IMR-90 (cell line): ENCODE data around the gene PRF1. TPM values are rescaled to one million over a fixed set of nuclear protein-coding genes. Genes with fewer than 3 reads are reported as not detected.

Experiments used
- ATAC-seq: fragments of 200-7000 bp; cut with Tn5 transposase; 2 replicates; pipeline ENCODE4 v1.9.1; 2020; ENCODE audit warnings: low read depth, mild to moderate bottlenecking, moderate library complexity
- BruUV-seq: library from RNA; stranded (reverse); fragments of 400-500 nt; replicated peaks from 2 replicates; lab custom pipeline; 2021; lab: Mats Ljungman, UMichigan
- CTCF ChIA-PET: fragments of 300-600 bp; formaldehyde crosslinking; extraction: SDS; loops from one replicate; lab custom pipeline; 2021; ENCODE audit warnings: antibody characterized with exemption; lab: Yijun Ruan, JAX
- POLR2A ChIA-PET: fragments of 300-600 bp; sonication (Branson Sonifier 250); formaldehyde crosslinking; loops from one replicate; lab custom pipeline; 2022; ENCODE audit warnings: antibody characterized with exemption; ENCODE audit not compliant: unreplicated experiment; lab: Charles Lee
- DNase-seq: peaks from one replicate; pipeline ENCODE4 v3.0.0; 2013
- H2AFZ ChIP-seq: replicated peaks from 2 replicates; pipeline ENCODE3; 2013; ENCODE audit warnings: low read length, mild to moderate bottlenecking; ENCODE audit not compliant: poor library complexity
- H2AK5ac ChIP-seq: 2 replicates; pipeline ENCODE4 v1.6.1; 2013; ENCODE audit warnings: low read depth, low read length, inconsistent platforms
- H2AK9ac ChIP-seq: replicated peaks from 2 replicates; pipeline ENCODE3; 2013; ENCODE audit warnings: mild to moderate bottlenecking, low read depth, low read length, moderate library complexity; ENCODE audit not compliant: poor library complexity
- H2BK120ac ChIP-seq: 2 replicates; pipeline ENCODE4 v1.6.1; 2013; ENCODE audit warnings: low read depth, low read length, inconsistent platforms
- H2BK15ac ChIP-seq: 3 replicates; pipeline ENCODE4 v1.6.1; 2013; ENCODE audit warnings: low read depth, low read length, inconsistent platforms
- H2BK20ac ChIP-seq: 2 replicates; pipeline ENCODE4 v1.6.1; 2013; ENCODE audit warnings: low read depth, mild to moderate bottlenecking, inconsistent platforms, low read length, moderate library complexity
- H2BK5ac ChIP-seq: 2 replicates; pipeline ENCODE4 v1.6.1; 2013; ENCODE audit warnings: mild to moderate bottlenecking, low read depth, low read length, inconsistent platforms; ENCODE audit not compliant: poor library complexity, severe bottlenecking
- H3K14ac ChIP-seq: replicated peaks from 2 replicates; pipeline ENCODE4 v1.6.1; 2013; ENCODE audit warnings: low read depth, low read length, inconsistent platforms
- H3K18ac ChIP-seq: 2 replicates; pipeline ENCODE4 v1.6.1; 2013; ENCODE audit warnings: low read depth, low read length, control low read depth
- H3K23ac ChIP-seq: 2 replicates; pipeline ENCODE4 v1.6.1; 2013; ENCODE audit warnings: low read depth, low read length, inconsistent platforms
- H3K27ac ChIP-seq: 2 replicates; pipeline ENCODE4 v1.5.1; 2013; ENCODE audit warnings: mild to moderate bottlenecking, control low read depth, low read length; ENCODE audit not compliant: insufficient read depth
- H3K27me3 ChIP-seq: 2 replicates; pipeline ENCODE4 v1.6.1; 2013; ENCODE audit warnings: low read length; ENCODE audit not compliant: control insufficient read depth, insufficient read depth
- H3K36me3 ChIP-seq: 2 replicates; pipeline ENCODE4 v1.6.1; 2013; ENCODE audit warnings: low read length, mixed read lengths; ENCODE audit not compliant: control insufficient read depth, insufficient read depth
- H3K4ac ChIP-seq: 2 replicates; pipeline ENCODE4 v1.6.1; 2013; ENCODE audit warnings: low read depth, low read length, inconsistent platforms
- H3K4me1 ChIP-seq: 2 replicates; pipeline ENCODE4 v1.6.1; 2013; ENCODE audit warnings: low read length, mixed read lengths; ENCODE audit not compliant: control insufficient read depth, insufficient read depth
- H3K4me2 ChIP-seq: 2 replicates; pipeline ENCODE4 v1.6.1; 2013; ENCODE audit warnings: low read depth, mild to moderate bottlenecking, control low read depth, low read length, moderate library complexity
- H3K4me3 ChIP-seq: 2 replicates; pipeline ENCODE4 v1.5.1; 2013; ENCODE audit warnings: low read depth, mild to moderate bottlenecking, control low read depth, low read length, moderate library complexity; ENCODE audit not compliant: insufficient read depth
- H3K56ac ChIP-seq: 2 replicates; pipeline ENCODE4 v1.6.1; 2013; ENCODE audit warnings: low read length, inconsistent platforms; ENCODE audit not compliant: insufficient read depth; ENCODE audit errors: extremely low read depth
- H3K79me1 ChIP-seq, 2 experiments: 2 replicates each; pipeline ENCODE4 v1.6.1; 2013; ENCODE audit warnings: low read length in 2 of 2, inconsistent platforms in 1 of 2, low read depth in 1 of 2
- H3K9ac ChIP-seq: 2 replicates; pipeline ENCODE4 v1.6.1; 2013; ENCODE audit warnings: low read depth, low read length, control low read depth
- H3K9me1 ChIP-seq: 2 replicates; pipeline ENCODE4 v1.6.1; 2013; ENCODE audit warnings: low read length, inconsistent platforms; ENCODE audit not compliant: insufficient read depth
- H3K9me3 ChIP-seq: 2 replicates; pipeline ENCODE4 v1.6.1; 2013; ENCODE audit warnings: low read length; ENCODE audit not compliant: control insufficient read depth, insufficient read depth
- H4K20me1 ChIP-seq: 2 replicates; pipeline ENCODE4 v1.6.1; 2013; ENCODE audit warnings: low read length, inconsistent platforms; ENCODE audit not compliant: insufficient read depth
- H4K5ac ChIP-seq: 2 replicates; pipeline ENCODE4 v1.6.1; 2013; ENCODE audit warnings: mild to moderate bottlenecking, low read depth, low read length, control low read depth
- H4K8ac ChIP-seq, 2 experiments: 2 replicates each; pipeline ENCODE4 v1.6.1; 2013; ENCODE audit warnings: low read depth in 2 of 2, low read length in 2 of 2, control low read depth in 1 of 2, inconsistent platforms in 1 of 2
- H4K91ac ChIP-seq: 2 replicates; pipeline ENCODE4 v1.6.1; 2013; ENCODE audit warnings: low read depth, low read length, inconsistent platforms; ENCODE audit not compliant: insufficient read depth
- BHLHE40 ChIP-seq: fragments of 150-350 bp; IDR thresholded peaks from 2 replicates; pipeline ENCODE4 v1.6.1; 2016; ENCODE audit warnings: mild to moderate bottlenecking, low read depth, low read length
- CEBPB ChIP-seq: IDR thresholded peaks from 2 replicates; pipeline ENCODE4 v1.6.1; 2012; ENCODE audit warnings: low read depth, low read length, improper control_type of control experiment
- CHD1 ChIP-seq: IDR thresholded peaks from 2 replicates; pipeline ENCODE4 v1.6.1; 2012; ENCODE audit warnings: low read depth, low read length, improper control_type of control experiment
- MAZ ChIP-seq: IDR thresholded peaks from 2 replicates; pipeline ENCODE4 v1.6.1; 2012; ENCODE audit warnings: low read depth, mild to moderate bottlenecking, low read length, improper control_type of control experiment, moderate library complexity, borderline replicate concordance
- POLR2A ChIP-seq: IDR thresholded peaks from 2 replicates; pipeline ENCODE4 v1.6.1; 2012; ENCODE audit warnings: mild to moderate bottlenecking, low read depth, low read length
- RAD21 ChIP-seq: IDR thresholded peaks from 2 replicates; pipeline ENCODE4 v1.6.1; 2012; ENCODE audit warnings: low read length, improper control_type of control experiment
- SMC3 ChIP-seq: fragments of 150-350 bp; IDR thresholded peaks from 2 replicates; pipeline ENCODE4 v1.6.1; 2016; ENCODE audit warnings: low read depth, mild to moderate bottlenecking, antibody characterized with exemption, low read length, moderate library complexity
- WGBS, 2 experiments: methylation state at CpG; one replicate each; pipeline versions ENCODE4 v1.1.5 to v1.1.7; 2013; ENCODE audit warnings: missing lambda C conversion rate in 2 of 2; ENCODE audit not compliant: insufficient read length in 1 of 2; ENCODE audit errors: extremely low coverage in 2 of 2; 5-methylcytosine and 5-hydroxymethylcytosine counted together
- dilution Hi-C: fragments of 300-500 bp; cut with HindIII; formaldehyde crosslinking; loops from one replicate; pipeline ENCODE4 v1.14.3; 2018; ENCODE audit warnings: low sequenced_read_pairs; ENCODE audit not compliant: unreplicated experiment
- in situ Hi-C: fragments of 300-500 bp; cut with MboI; formaldehyde crosslinking; loops from 3 replicates; pipeline ENCODE4 v1.14.3; 2019; ENCODE audit warnings: low sequenced_read_pairs, inconsistent platforms, mixed read lengths
- intact Hi-C: fragments of 100-400 bp; cut with micrococcal nuclease; formaldehyde crosslinking; loops from 2 replicates; pipeline ENCODE4 v1.10.0; 2022
- polyA plus RNA-seq, 3 experiments: library from polyadenylated mRNA; depleted of rRNA; stranded (reverse); fragments of >200 nt; gene quantifications; 2 replicates each; pipeline ENCODE4 v1.2.3, GENCODE V29; 2012; ENCODE audit warnings: low replicate concordance in 1 of 3
- total RNA-seq: library from RNA; depleted of rRNA; stranded (reverse); fragments of >200 nt; gene quantifications from 2 replicates; pipeline ENCODE4 v1.2.3, GENCODE V29; 2012

The PRF1 gene
- total and polyA plus RNA-seq, 2 of the 4 experiments (the other 2 are of a cell fraction) = not detected

DNA sequence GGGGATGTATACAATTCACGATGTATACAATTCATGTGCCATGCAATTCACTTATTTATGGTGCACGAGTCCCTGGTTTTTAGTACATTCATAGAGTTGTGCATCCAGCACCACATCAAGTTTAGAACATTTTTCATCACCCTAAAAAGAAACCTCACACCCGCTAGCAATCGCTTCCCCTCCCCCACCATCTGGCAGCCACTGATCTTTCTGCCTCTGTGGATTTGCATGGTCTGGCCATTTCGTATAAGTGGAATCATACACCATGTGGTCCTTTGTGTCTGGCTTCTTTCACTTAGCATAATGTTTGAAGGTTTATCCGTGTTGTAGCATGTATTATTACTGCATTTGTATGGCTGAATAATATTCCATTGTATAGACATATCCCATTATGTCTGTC is 52.1 kb downstream of the PRF1 start:
- Histone ChIP-seq H3K18ac (no peak overlapping the region), H3K9me3 (no peaks in the 10 kb centered on the region), H3K27ac (no peak overlapping the region), H3K9ac (no peak overlapping the region), H4K5ac (no peak overlapping the region), H2BK15ac (no peak overlapping the region), H2BK5ac (no peak overlapping the region), H4K8ac (no peak overlapping the region), H3K79me1 (no peaks in the 10 kb centered on the region), H3K4ac (no peak overlapping the region), H2BK20ac (no peak overlapping the region), H3K27me3 (peaks cover 3% of the 10 kb centered on the region; the same call in 1 of the 2 replicates), H3K36me3 (no peaks in the 10 kb centered on the region), H3K56ac (no peak overlapping the region), H3K4me2 (no peak overlapping the region), H4K91ac (no peak overlapping the region), H3K23ac (no peak overlapping the region), H4K20me1 (no peaks in the 10 kb centered on the region), H3K14ac (no peak overlapping the region), H3K4me3 (no peak overlapping the region), H3K9me1 (peaks cover 11% of the 10 kb centered on the region), H2AK9ac (no peak overlapping the region), H2AK5ac (no peak overlapping the region), H2AFZ (no peak overlapping the region), H3K4me1 (peaks cover 9% of the 10 kb centered on the region), H2BK120ac (no peak overlapping the region)
- BruUV-seq = no TSS peak
- in situ Hi-C loops (loop anchor here (5.0 kb wide), 1 partner anchor 332 kb away; no protein-coding TSS in a partner anchor), dilution Hi-C loops (no loop called here), intact Hi-C loops (loop anchor here (1.0 to 5.0 kb wide), 5 partner anchors 68 to 330 kb away; partner anchors contain the start of gene ADAMTS14)
- no peak for ATAC-seq
- no peak for DNase-seq
- ChIA-PET POLR2A (interaction anchor here (0.6 kb wide), 1 partner anchor 86 kb away, joined by 5 read pairs; no protein-coding TSS in a partner anchor), CTCF (interaction anchor here (0.6 to 1.4 kb wide), 4 partner anchors 11 to 348 kb away, joined by 3 read pairs; no protein-coding TSS in a partner anchor)
- TF ChIP-seq BHLHE40 = no peak
- no peak for TF ChIP-seq CHD1
- TF ChIP-seq CEBPB = no peak
- TF ChIP-seq POLR2A = no peak
- no peak for TF ChIP-seq MAZ
- TF ChIP-seq SMC3 = no peak
- TF ChIP-seq RAD21 = no peak
- WGBS, 2 experiments = 58% methylated on average over 2 of the region's 6 CpGs; no CpG with 5 or more reads in 1 of the 2 experiments
